Measurements from ENCODE around the gene RHBDL1. TPM values are rescaled to one million over a fixed set of nuclear protein-coding genes. Genes with fewer than 3 reads are reported as not detected.

The RHBDL1 gene
- total and polyA plus RNA-seq, 9 of the 15 experiments (the other 6 are each of a cell fraction or from before 2014, with no cell fraction given): 0.03 to 5.6 (median 1.3) TPM; not detected in 1

DNA sequence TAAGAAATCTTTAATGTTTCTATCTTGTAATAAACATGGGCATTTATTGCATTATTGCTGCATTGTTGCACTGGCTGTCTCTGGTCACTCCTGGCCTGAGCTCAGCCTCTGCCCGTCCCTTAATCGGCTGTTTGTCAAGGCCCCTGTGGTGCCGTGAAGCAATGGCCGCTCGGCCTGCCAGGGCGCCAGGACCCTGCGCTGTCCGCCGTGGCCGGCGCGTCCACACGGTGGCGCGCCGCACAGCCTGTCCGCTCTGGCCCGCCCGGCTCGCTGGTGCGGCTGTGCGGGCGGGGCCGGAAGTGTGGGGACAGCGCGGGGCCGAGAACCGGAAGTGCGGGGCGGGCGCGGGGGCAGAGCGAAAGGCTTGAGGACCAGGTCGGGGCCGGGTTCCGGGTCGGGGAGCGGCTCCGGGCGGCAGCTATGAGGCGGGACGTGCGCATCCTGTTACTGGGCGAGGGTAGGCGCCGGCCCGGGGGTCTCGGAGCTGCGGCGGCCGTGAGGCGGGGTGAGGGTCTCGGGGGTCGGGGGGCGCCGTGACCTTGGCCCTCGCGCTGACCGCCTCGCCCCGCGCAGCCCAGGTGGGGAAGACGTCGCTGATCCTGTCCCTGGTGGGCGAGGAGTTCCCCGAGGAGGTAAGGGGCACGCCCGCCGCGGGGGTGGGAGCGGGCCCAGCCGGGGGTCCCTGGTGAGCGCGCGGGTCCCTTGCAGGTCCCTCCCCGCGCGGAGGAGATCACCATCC lies 7.5 kb upstream of the RHBDL1 start, which contains the start of gene RHOT2 (continued):
- TF ChIP-seq, protein P1, sequence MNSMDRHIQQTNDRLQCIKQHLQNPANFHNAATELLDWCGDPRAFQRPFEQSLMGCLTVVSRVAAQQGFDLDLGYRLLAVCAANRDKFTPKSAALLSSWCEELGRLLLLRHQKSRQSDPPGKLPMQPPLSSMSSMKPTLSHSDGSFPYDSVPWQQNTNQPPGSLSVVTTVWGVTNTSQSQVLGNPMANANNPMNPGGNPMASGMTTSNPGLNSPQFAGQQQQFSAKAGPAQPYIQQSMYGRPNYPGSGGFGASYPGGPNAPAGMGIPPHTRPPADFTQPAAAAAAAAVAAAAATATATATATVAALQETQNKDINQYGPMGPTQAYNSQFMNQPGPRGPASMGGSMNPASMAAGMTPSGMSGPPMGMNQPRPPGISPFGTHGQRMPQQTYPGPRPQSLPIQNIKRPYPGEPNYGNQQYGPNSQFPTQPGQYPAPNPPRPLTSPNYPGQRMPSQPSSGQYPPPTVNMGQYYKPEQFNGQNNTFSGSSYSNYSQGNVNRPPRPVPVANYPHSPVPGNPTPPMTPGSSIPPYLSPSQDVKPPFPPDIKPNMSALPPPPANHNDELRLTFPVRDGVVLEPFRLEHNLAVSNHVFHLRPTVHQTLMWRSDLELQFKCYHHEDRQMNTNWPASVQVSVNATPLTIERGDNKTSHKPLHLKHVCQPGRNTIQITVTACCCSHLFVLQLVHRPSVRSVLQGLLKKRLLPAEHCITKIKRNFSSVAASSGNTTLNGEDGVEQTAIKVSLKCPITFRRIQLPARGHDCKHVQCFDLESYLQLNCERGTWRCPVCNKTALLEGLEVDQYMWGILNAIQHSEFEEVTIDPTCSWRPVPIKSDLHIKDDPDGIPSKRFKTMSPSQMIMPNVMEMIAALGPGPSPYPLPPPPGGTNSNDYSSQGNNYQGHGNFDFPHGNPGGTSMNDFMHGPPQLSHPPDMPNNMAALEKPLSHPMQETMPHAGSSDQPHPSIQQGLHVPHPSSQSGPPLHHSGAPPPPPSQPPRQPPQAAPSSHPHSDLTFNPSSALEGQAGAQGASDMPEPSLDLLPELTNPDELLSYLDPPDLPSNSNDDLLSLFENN (IDR thresholded peaks at IDR 0.05; ENCODE audit: low read depth in 2 of 2, low read length in 2 of 2): peak in 1 of 2 experiments; percentile 33; a peak in 1 of 4 replicates
- TF ChIP-seq, protein P2, sequence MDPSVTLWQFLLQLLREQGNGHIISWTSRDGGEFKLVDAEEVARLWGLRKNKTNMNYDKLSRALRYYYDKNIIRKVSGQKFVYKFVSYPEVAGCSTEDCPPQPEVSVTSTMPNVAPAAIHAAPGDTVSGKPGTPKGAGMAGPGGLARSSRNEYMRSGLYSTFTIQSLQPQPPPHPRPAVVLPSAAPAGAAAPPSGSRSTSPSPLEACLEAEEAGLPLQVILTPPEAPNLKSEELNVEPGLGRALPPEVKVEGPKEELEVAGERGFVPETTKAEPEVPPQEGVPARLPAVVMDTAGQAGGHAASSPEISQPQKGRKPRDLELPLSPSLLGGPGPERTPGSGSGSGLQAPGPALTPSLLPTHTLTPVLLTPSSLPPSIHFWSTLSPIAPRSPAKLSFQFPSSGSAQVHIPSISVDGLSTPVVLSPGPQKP (CRISPR knock-in tag; IDR thresholded peaks at IDR 0.05): no peak
- TF ChIP-seq, protein P3, sequence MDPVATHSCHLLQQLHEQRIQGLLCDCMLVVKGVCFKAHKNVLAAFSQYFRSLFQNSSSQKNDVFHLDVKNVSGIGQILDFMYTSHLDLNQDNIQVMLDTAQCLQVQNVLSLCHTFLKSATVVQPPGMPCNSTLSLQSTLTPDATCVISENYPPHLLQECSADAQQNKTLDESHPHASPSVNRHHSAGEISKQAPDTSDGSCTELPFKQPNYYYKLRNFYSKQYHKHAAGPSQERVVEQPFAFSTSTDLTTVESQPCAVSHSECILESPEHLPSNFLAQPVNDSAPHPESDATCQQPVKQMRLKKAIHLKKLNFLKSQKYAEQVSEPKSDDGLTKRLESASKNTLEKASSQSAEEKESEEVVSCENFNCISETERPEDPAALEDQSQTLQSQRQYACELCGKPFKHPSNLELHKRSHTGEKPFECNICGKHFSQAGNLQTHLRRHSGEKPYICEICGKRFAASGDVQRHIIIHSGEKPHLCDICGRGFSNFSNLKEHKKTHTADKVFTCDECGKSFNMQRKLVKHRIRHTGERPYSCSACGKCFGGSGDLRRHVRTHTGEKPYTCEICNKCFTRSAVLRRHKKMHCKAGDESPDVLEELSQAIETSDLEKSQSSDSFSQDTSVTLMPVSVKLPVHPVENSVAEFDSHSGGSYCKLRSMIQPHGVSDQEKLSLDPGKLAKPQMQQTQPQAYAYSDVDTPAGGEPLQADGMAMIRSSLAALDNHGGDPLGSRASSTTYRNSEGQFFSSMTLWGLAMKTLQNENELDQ (CRISPR knock-in tag; IDR thresholded peaks at IDR 0.05; ENCODE audit: borderline replicate concordance): no peak
- no peak for TF ChIP-seq ZNF212 (CRISPR knock-in tag; IDR thresholded peaks at IDR 0.05)
- peak in 1 of 2 experiments; percentile 57; a peak in 1 of 4 replicates for TF ChIP-seq TBL1XR1 (IDR thresholded peaks at IDR 0.05; ENCODE audit: low read length in 2 of 2)
- no peak for TF ChIP-seq ZNF551 (CRISPR knock-in tag; IDR thresholded peaks at IDR 0.05)
- no peak for TF ChIP-seq ZNF324 (CRISPR knock-in tag; IDR thresholded peaks at IDR 0.05)
- peak; percentile 93 for TF ChIP-seq HMGN3 (IDR thresholded peaks at IDR 0.05; ENCODE audit: borderline replicate concordance, extremely low read depth, insufficient read length, low read depth, low read length)
- TF ChIP-seq POLR2A (conservative IDR thresholded peaks at IDR 0.05): peak; percentile 80
- TF ChIP-seq DIDO1 (tag; IDR thresholded peaks at IDR 0.05; ENCODE audit: low read depth): no peak
- TF ChIP-seq ZNF77 (CRISPR knock-in tag; IDR thresholded peaks at IDR 0.05): no peak
- TF ChIP-seq, protein P4, sequence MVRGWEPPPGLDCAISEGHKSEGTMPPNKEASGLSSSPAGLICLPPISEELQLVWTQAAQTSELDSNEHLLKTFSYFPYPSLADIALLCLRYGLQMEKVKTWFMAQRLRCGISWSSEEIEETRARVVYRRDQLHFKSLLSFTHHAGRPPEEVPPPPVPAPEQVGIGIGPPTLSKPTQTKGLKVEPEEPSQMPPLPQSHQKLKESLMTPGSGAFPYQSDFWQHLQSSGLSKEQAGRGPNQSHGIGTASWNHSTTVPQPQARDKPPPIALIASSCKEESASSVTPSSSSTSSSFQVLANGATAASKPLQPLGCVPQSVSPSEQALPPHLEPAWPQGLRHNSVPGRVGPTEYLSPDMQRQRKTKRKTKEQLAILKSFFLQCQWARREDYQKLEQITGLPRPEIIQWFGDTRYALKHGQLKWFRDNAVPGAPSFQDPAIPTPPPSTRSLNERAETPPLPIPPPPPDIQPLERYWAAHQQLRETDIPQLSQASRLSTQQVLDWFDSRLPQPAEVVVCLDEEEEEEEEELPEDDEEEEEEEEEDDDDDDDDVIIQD (CRISPR knock-in tag; IDR thresholded peaks at IDR 0.05): no peak
- peak; percentile 77 for TF ChIP-seq HNRNPL (IDR thresholded peaks at IDR 0.05; ENCODE audit: low read depth, low read length)
- TF ChIP-seq KDM4B (IDR thresholded peaks at IDR 0.05; ENCODE audit: borderline replicate concordance in 2 of 2, low read depth in 1 of 2): peak in 1 of 2 experiments; percentile 97; a peak in 2 of 4 replicates
- TF ChIP-seq, protein P5, sequence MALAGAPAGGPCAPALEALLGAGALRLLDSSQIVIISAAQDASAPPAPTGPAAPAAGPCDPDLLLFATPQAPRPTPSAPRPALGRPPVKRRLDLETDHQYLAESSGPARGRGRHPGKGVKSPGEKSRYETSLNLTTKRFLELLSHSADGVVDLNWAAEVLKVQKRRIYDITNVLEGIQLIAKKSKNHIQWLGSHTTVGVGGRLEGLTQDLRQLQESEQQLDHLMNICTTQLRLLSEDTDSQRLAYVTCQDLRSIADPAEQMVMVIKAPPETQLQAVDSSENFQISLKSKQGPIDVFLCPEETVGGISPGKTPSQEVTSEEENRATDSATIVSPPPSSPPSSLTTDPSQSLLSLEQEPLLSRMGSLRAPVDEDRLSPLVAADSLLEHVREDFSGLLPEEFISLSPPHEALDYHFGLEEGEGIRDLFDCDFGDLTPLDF (CRISPR knock-in tag; IDR thresholded peaks at IDR 0.05): peak; percentile 87; the same call in 1 of the 2 replicates
- TF ChIP-seq MTA3 (IDR thresholded peaks at IDR 0.05; ENCODE audit: borderline replicate concordance): peak; percentile 84

Data from K562 (cell line).